SK-MEL-5 (cell line): Measurements from ENCODE around the gene PWP2. TPM values are rescaled to one million over a fixed set of nuclear protein-coding genes. Genes with fewer than 3 reads are reported as not detected.
"Not testable (repeated sequence)": the region's sequence is repeated elsewhere in the genome, so short reads cannot be mapped to it uniquely, and the experiment has no call there.

ENCODE experiments used
- DNase-seq: peaks from one replicate; pipeline ENCODE4 v3.0.0-alpha.2; 2016; ENCODE audit warnings: low read depth, low spot score
- in situ Hi-C: cut with HindIII; loops from 2 replicates; pipeline ENCODE4 v1.10.0; 2016; ENCODE audit warnings: low sequenced_read_pairs, high pct_unique_total_duplicates, low pct_unique_long_range_greater_than_20kb
- total RNA-seq: library from RNA; depleted of rRNA; stranded (reverse); fragments of >200 nt; shearing (Covaris generic); gene quantifications from 2 replicates; pipeline ENCODE4 v1.2.3, GENCODE V29; 2014

The PWP2 gene
- total RNA-seq, 1 experiment from 2014 or later = 34.0 TPM

- in situ Hi-C loops = no loop called here
Measured at GRCh38 chr21:44079446-44079845, 27.8 kb upstream of the PWP2 start.

GRCh38 chr21:44079846-44080245, 27.4 kb upstream of the PWP2 start:
- DNase-seq = no peak
- in situ Hi-C loops = no loop called here

More at GRCh38 chr21:44079446-44079845, 27.8 kb upstream of the PWP2 start:
- no peak for DNase-seq

- no peak for DNase-seq
- in situ Hi-C loops = no loop called here
Measured at GRCh38 chr21:44082648-44083440, 24.4 kb upstream of the PWP2 start.

GRCh38 chr21:44083631-44084291, 23.4 kb upstream of the PWP2 start:
- DNase-seq = no peak
- in situ Hi-C loops = no loop called here

GRCh38 chr21:44084496-44085241, 22.5 kb upstream of the PWP2 start:
- in situ Hi-C loops = no loop called here
- DNase-seq = no peak

GRCh38 chr21:44085491-44086321, 21.5 kb upstream of the PWP2 start:
- DNase-seq = peak; percentile 75
- in situ Hi-C loops = no loop called here

GRCh38 chr21:44086636-44087425, 20.4 kb upstream of the PWP2 start:
- no peak for DNase-seq
- in situ Hi-C loops = no loop called here

GRCh38 chr21:44087426-44088400, 19.5 kb upstream of the PWP2 start:
- DNase-seq = no peak
- in situ Hi-C loops = no loop called here

- in situ Hi-C loops = no loop called here
- DNase-seq = no peak
Measured at GRCh38 chr21:44088401-44088780, 18.8 kb upstream of the PWP2 start.

- in situ Hi-C loops = no loop called here
- DNase-seq = no peak
Measured at GRCh38 chr21:44089001-44089911, 17.9 kb upstream of the PWP2 start.

- DNase-seq = no peak
- in situ Hi-C loops = no loop called here
Measured at GRCh38 chr21:44090325-44090724, 16.9 kb upstream of the PWP2 start.

GRCh38 chr21:44092211-44092610, 15.0 kb upstream of the PWP2 start:
- no peak for DNase-seq
- in situ Hi-C loops = no loop called here

GRCh38 chr21:44093761-44094160, 13.4 kb upstream of the PWP2 start:
- in situ Hi-C loops = no loop called here

GRCh38 chr21:44094832-44095231, 12.4 kb upstream of the PWP2 start:
- in situ Hi-C loops = no loop called here
- no peak for DNase-seq

More at GRCh38 chr21:44093761-44094160, 13.4 kb upstream of the PWP2 start:
- no peak for DNase-seq

- in situ Hi-C loops, DNase-seq: not testable (repeated sequence)
Measured at GRCh38 chr21:44098507-44098906, 8.7 kb upstream of the PWP2 start.
